Left lobe of liver (tissue), 2 donors: ENCODE data around the gene TNFSF12. TPM values are rescaled to one million over a fixed set of nuclear protein-coding genes. Genes with fewer than 3 reads are reported as not detected.
"Not testable (repeated sequence)": the region's sequence is repeated elsewhere in the genome, so short reads cannot be mapped to it uniquely, and the experiment has no call there.

Experiments
- ATAC-seq: fragments of 200-7000 bp; cut with Tn5 transposase; one replicate; pipeline ENCODE4 v1.9.1; 2020; ENCODE audit warnings: mild to moderate bottlenecking, moderate library complexity
- DNase-seq: peaks from one replicate; pipeline ENCODE4 v3.0.0-alpha.2; 2020; ENCODE audit warnings: low spot score
- total RNA-seq: library from RNA; stranded (reverse); gene quantifications from one replicate; pipeline ENCODE4 v1.2.1, GENCODE V29; 2021
- donor health status: DM: no; HTN: no; CAD: no; lungs with moderate emphysema.
- donor health status: DM: no; HTN: yes; CAD: no.

Gene TNFSF12
- total RNA-seq, 1 donor from 2014 or later = 9.3 TPM

DNA sequence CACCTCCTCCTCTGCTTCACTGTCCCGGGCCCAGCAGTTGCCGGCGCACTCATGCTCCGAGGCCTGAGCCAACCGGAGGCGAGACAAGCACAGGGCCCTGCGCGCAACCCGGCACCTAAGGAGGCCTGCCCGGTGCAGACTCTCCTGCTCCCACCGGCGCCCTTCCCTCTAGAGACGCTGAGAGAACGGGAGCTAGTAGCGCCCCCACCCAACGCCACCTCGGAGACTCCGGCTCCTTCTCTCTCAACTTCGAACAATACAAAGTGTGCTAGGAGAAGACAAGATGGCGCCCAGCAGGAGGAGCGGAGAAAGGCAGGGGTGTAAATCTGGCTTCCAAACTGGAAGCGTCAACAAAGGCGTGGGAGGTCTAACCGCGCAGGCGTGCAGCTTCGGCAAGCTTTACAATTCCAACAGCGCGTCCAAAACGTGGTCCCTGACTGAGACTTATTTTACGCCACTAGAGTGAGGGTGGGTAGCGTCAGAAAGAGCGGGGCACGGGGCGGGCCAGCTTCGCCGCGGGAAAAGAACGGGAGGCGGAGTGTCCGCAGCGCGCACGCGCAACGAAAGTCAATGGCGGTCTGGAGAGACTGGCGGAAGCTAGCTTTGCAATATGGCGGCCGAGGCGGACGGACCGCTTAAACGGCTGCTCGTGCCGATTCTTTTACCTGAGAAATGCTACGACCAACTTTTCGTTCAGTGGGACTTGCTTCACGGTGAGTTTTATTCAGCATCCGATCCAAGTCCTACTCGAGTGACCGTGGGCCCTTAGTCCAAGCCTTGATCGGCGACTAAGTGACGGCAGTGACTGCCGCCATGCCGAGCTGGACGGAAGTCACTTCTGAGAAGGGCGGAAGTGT, 34.6 kb downstream of the TNFSF12 start, which contains the start of gene MPDU1:
MPDU1 (plus strand) TSS at position 600 of the 857 bp plus-strand sequence; CDS start at position 611, 11 bp downstream.
- peak; percentile 79 for ATAC-seq

DNA sequence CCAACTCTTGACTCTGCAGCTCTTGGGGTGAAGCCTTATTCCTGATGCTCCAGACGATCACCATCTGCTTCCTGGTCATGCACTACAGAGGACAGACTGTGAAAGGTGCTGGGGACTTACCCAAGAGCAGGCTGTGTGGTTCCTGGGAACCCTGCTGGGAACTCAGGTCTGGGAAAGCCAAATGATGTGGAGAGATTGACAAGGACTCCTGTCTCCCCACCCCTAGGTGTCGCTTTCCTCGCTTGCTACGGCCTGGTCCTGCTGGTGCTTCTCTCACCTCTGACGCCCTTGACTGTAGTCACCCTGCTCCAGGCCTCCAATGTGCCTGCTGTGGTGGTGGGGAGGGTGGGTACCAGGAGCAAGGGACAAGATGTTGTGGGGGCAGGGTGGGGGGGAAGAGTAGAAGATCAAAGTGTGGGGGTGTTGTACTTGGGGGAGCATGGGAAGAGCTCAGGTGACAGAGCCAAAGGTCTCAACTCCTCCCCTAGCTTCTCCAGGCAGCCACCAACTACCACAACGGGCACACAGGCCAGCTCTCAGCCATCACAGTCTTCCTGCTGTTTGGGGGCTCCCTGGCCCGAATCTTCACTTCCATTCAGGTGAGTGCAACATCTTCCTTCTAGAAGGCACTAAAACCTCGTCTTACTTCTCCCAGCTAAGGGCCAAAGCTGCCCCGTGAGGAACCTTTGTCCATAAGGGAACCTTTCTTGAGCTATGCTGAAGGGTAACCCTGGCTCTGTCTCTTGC, 38.0 kb downstream of the TNFSF12 start:
- DNase-seq = no peak
- peak; percentile 7 for ATAC-seq

More for the DNA sequence above, 34.6 kb downstream of the TNFSF12 start, which contains the start of gene MPDU1:
- peak; percentile 98 for DNase-seq

DNA sequence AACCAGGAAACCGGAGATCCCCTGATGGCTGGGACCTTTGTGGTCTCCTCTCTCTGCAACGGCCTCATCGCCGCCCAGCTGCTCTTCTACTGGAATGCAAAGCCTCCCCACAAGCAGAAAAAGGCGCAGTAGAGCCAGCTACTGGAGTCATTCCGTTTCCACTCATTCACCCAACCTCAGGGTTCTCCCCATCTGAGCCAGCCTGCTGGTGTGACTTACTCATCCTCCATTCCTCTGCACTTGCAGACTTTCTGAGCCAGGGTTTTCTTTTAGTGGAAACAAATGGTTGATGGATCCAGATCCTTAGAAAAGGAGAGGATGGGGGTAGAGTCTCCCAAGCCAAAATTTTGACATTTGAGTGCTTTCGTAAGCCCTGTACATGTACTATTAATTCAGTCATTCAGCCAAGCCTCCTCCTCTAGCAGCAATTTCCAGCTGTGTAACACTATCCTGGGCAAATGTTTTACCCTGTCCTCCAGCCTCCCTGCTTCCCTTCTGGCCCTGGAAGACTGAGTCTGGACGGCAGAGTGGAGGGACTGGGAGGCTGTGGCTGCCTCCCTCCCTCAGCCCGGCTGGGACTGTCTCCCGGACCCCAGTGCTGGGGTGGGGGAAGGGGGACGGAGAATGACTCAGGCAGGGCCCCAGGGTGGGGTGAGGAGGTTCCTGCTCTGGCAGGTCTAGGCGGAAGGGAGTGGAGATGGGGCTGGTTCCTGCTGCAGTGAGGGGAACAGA, 38.7 kb downstream of the TNFSF12 start:
- no peak for ATAC-seq
- DNase-seq = no peak

DNA sequence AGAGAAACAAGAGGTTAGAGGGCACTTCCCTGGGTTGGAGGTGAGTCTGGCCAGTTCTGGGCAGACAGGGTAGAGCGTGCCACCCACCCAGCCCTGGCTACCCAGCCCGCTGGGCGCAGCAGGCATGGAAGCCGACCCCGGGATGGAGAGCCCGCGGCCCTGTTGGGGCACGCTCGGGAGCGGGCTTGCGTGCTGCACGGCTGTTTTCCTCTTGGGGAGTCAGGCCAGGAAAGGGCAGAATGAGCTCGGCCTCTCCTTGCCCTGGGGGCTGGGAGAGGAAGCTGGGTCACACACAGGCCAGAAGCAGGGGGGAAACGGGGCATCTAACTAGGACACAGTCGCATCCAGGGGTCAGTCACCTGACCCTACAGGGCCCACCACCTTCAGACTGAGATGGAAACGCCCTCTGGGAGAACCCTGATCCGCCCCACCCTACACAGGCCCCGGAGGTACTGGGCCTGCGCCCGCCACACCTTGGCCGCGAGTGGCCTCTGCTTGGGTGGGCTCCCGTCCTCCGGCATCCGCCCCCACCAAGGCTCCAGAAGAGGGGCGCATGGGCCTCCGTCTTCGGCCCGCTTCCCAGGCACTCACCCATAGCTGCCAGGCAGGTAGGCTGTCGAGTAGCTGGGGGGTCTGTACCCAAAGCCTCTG, 39.8 kb downstream of the TNFSF12 start:
- DNase-seq (no peak), ATAC-seq (no peak)

DNA sequence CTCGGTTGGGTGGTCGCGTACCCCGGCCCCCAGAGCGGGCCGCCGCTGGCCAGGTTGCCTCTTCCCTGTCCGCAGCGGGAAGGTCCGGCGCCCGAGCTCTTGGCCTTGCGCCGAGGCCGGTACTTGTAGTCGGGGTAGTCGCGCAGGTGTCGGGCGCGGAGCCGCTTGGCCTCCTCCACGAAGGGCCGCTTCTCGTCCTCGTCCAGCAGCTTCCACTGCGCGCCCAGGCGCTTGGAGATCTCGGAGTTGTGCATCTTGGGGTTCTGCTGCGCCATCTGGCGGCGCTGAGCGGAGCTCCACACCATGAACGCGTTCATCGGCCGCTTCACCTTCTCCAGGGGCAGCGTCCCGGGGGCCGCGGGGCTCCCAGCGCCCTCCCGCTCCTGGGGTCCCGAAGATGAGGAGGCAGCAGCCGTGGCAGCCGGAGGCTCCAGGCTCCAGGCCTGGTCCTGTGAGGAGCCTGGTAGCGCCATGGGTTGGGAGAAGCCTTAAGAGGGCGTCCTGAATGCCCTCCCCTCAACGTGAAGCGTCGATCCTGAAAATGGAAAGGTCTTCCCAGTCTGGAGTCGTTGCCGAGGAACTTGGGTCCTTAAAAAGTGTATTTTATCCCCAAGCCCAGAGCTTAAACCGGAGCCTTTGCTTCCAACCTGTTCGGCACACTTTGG, 40.5 kb downstream of the TNFSF12 start:
- ATAC-seq = peak; percentile 79
- DNase-seq = peak; percentile 68

DNA sequence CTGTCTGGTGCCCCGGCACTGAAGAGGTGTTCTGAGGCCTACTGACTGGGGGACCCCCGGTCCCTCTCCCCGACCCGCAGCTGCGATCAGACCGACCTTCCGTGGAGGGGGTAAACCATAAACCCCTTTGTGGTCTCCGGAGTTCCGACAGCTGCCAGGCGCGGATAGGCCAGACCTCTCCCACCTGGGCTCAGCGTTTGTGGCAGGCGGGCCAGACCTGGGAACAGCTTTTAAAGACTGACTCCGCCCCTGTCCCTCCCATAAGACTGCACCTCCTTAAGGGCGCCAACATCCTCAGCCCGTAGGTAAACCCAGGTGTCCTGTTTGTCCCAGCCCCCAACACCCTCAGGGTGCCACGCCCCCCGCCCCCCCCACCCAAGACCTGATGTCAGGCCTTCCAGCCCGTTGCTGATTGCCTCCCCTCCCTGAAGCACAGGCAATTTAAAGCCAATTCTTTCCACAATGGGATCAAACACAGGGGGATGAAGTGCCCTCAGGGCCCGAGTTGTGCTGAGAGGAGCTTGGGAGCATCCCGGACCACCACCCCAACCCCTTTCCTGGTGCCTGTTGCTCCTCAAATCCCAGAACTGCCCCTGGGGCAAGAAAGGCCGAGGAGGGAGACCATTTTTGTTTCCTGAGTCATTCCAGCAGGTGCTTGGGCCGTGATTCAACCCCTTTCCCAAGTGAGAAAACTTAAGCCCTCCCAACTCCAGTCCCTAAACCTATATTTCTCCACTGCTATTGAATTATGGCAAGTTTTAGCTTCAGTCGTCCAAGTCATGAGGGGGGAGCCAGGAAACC, 41.2 kb downstream of the TNFSF12 start, which contains the start of gene SOX15:
SOX15 (minus strand) TSS at position 204 of the 801 bp plus-strand sequence. CDS start 418 bp downstream, outside the sequence.
- DNase-seq (no peak), ATAC-seq (peak; percentile 5)

DNA sequence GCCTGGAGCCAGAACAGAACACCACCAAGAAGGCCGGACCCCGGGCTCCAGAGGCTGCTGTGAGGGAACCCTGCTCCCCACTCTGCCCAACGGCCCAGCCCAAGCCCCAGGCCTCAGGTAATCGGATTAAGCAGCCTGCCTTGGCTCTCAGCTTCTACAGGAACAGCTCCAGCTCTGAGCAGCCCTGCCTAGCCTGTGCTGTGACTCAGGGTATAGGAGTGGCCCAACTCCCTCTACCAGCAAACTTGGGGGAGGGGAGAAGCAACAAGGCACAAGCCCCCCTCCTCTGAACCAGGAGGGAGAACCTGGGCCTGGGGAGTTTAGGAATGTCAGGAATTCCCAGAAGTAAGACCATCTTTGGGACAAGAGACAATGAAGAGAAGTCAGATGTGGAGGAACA, 41.9 kb downstream of the TNFSF12 start:
- ATAC-seq (no peak), DNase-seq (no peak)

DNA sequence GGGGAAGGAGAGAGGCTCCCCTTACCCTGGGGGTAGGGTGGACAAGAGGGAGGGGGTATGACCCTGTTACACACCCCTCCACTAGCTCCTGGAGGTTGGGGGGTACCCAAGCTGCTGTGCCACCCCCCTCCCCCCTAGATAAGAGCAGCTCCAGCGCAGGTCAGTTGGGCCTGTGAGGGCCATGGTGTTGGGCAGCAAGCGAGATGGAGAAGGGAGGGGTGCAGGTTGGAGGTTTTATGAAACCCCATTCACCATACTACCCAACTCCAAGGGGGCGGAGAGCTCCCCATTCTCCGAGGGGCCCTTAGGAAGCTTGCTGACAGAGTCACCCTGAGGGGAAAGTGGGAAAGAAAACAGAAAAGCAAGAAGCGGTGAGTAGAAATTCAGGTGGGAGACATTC, 42.7 kb downstream of the TNFSF12 start:
- ATAC-seq = no peak
- DNase-seq = no peak

DNA sequence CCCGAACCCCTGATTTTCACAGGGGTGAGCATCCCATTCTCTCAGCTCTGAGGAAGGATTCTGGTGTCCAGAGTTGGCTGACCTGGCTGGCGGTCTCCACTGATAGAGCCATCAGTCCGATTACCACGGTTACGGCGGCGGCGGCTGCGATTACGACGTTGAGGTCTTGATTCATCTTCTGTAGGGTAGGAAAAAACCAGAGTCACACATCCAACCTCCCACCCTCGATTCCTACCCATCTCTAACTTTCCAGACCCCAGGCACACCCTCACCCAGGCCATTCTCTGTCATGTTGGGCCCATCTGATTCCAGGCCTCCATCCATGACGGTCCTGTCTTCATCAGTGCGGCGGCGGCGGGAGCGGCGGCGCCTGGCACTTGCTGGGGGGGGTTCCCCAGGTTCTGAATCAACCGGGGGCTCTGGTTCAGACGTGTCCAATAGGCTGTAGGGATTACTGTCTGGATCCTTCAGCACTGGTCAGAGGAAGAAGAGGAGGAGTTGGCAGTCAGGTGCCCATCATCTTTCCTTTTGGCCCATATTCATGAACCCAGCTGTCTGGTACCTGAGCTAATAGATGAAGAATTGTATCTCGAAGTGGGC, 43.7 kb downstream of the TNFSF12 start:
- no peak for DNase-seq
- ATAC-seq = no peak

DNA sequence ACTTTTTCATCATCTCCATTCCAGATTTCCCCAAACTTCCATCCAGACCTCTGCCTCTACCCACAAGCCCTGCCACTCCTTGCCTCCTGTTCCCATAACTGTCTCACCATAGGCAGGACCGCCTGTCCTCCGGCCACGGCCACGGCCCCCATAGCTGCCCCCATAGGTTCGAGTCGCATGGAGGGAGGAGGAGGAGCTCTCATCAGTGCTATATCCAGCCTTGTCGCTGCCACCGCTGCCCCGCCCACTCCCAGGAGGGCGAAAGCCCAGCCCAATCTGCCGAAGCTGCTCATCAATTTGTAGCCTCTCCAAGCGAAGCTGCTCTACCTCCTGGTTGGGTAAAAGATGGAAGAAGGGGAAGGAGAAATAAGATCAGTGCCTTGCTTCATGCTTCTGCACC, 44.4 kb downstream of the TNFSF12 start:
- DNase-seq (no peak), ATAC-seq (no peak)

DNA sequence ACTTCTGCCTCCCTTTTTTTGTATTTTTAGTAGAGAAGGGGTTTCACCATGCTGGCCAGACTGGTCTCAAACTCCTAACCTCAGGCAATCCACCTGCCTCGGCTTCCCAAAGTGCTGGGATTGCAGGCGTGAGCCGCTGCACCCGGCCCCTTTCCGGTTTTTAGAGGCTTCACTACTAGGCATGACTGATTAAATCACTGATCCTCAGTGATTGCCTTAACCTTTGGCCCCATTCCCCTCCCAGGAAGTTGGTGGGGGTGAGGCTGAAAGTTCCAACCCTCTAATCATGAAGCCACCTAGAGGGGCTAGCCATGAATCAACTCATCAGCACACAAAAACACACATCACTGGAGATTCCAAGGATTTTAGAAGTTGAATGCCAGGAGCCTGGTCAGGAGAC, 48.7 kb downstream of the TNFSF12 start:
- not testable (repeated sequence) for ATAC-seq, DNase-seq

DNA sequence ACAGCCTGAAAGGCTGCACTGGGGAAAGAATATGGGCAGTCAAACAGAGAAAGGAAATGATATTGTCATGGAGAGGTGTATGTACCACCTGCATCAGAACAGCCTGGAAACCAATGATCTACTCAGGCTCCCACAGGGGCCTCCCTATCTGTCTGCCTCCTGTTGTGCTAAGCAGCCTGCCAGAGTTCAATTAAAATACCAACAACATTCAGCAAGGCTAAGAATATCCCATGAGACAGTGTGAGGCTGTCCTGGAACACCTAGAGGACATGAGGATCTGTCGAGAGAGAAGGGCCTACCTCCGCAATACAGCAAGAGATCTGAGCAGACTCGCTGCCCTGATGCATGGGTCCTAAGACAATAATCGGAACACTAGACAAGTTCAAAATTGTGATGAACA, 57.4 kb downstream of the TNFSF12 start:
- ATAC-seq = no peak
- DNase-seq = no peak

Other genes with a start within 250 kb of the TNFSF12 start
- gene EIF5A, start 241.4 kb upstream of the TNFSF12 start, total RNA-seq = 242 TPM
- gene GPS2, start 233.7 kb upstream of the TNFSF12 start, total RNA-seq = 21.2 TPM
- gene NEURL4, start 219.7 kb upstream of the TNFSF12 start, total RNA-seq = 17.0 TPM
- gene ACAP1, start 212.5 kb upstream of the TNFSF12 start, total RNA-seq = 3.4 TPM
- 2.6 TPM for gene KCTD11, start 196.9 kb upstream of the TNFSF12 start, total RNA-seq
- not detected for gene TMEM95, start 193.9 kb upstream of the TNFSF12 start, total RNA-seq
- 5.2 TPM for gene TNK1, start 168.0 kb upstream of the TNFSF12 start, total RNA-seq
- 7.0 TPM for gene PLSCR3, start 154.5 kb upstream of the TNFSF12 start, total RNA-seq
- 80.1 TPM for gene TMEM256, start 145.0 kb upstream of the TNFSF12 start, total RNA-seq
- 3.9 TPM for gene NLGN2, start 141.2 kb upstream of the TNFSF12 start, total RNA-seq
- gene SPEM1, start 128.7 kb upstream of the TNFSF12 start, total RNA-seq = not detected
- gene SPEM2, start 123.4 kb upstream of the TNFSF12 start, total RNA-seq = not detected
- not detected for gene SPEM3, start 120.2 kb upstream of the TNFSF12 start, total RNA-seq
- 4.0 TPM for gene TMEM102, start 113.6 kb upstream of the TNFSF12 start, total RNA-seq
- gene FGF11, start 109.5 kb upstream of the TNFSF12 start, total RNA-seq = 0.86 TPM
- gene CHRNB1, start 104.0 kb upstream of the TNFSF12 start, total RNA-seq = 10.9 TPM
- 7.9 TPM for gene ZBTB4, start 69.4 kb upstream of the TNFSF12 start, total RNA-seq
- gene SLC35G6, start 67.6 kb upstream of the TNFSF12 start, total RNA-seq = not detected
- gene POLR2A, start 64.7 kb upstream of the TNFSF12 start, total RNA-seq = 55.9 TPM
- gene TNFSF13, start 9.7 kb downstream of the TNFSF12 start, total RNA-seq = 5.9 TPM
- 14.1 TPM for gene SENP3, start 12.9 kb downstream of the TNFSF12 start, total RNA-seq
- 44.2 TPM for gene CD68, start 30.6 kb downstream of the TNFSF12 start, total RNA-seq
- gene MPDU1, start 34.8 kb downstream of the TNFSF12 start, total RNA-seq = 49.4 TPM
- gene SOX15, start 41.0 kb downstream of the TNFSF12 start, total RNA-seq = 0.20 TPM
- 19.0 TPM for gene FXR2, start 65.8 kb downstream of the TNFSF12 start, total RNA-seq
- gene SAT2, start 78.8 kb downstream of the TNFSF12 start, total RNA-seq = 100 TPM
- gene SHBG, start 81.1 kb downstream of the TNFSF12 start, total RNA-seq = 4.6 TPM
- gene ATP1B2, start 101.9 kb downstream of the TNFSF12 start, total RNA-seq = 1.3 TPM
- gene TP53, start 138.4 kb downstream of the TNFSF12 start, total RNA-seq = 13.6 TPM
- 4.9 TPM for gene WRAP53, start 139.4 kb downstream of the TNFSF12 start, total RNA-seq
- gene EFNB3, start 156.1 kb downstream of the TNFSF12 start, total RNA-seq = 0.63 TPM
- gene DNAH2, start 168.7 kb downstream of the TNFSF12 start, total RNA-seq = 0.15 TPM